Effector memory CD8-positive, alpha-beta T cell (primary cell): ENCODE data around the gene KCNJ2.
A peak's percentile ranks its signal among the peaks of the same experiment; 100 is the strongest.

ENCODE experiments used
- ATAC-seq: fragments of 150-1000 bp; cut with Tn5 transposase; replicated peaks from 2 replicates; pipeline ENCODE4 v1.10.0; 2021; ENCODE audit warnings: mild to moderate bottlenecking, moderate library complexity
- DNase-seq, 3 experiments: peaks; one replicate each; pipeline ENCODE4 v3.0.0; 2021
- H3K27ac Mint-ChIP-seq, 2 donors: one replicate each; pipeline ENCODE4 v1.8.0; 2022; ENCODE audit warnings: mild to moderate bottlenecking in 2 of 2, mixed read lengths in 2 of 2, moderate library complexity in 2 of 2
- H3K27me3 Mint-ChIP-seq, 2 donors: one replicate each; pipeline ENCODE4 v1.8.0; 2022; ENCODE audit warnings: mixed read lengths in 2 of 2
- H3K36me3 Mint-ChIP-seq: one replicate; pipeline ENCODE4 v1.8.0; 2022; ENCODE audit warnings: mild to moderate bottlenecking, moderate library complexity, mixed read lengths; ENCODE audit not compliant: insufficient read depth
- H3K4me1 Mint-ChIP-seq, 2 donors: one replicate each; pipeline ENCODE4 v1.8.0; 2022; ENCODE audit warnings: low read depth in 2 of 2, mixed read lengths in 2 of 2
- H3K4me3 Mint-ChIP-seq, 2 donors: one replicate each; pipeline ENCODE4 v1.8.0; 2022; ENCODE audit warnings: mild to moderate bottlenecking in 2 of 2, mixed read lengths in 2 of 2, moderate library complexity in 2 of 2
- H3K9me3 Mint-ChIP-seq, 2 donors: one replicate each; pipeline ENCODE4 v1.8.0; 2022; ENCODE audit warnings: mixed read lengths in 2 of 2

The KCNJ2 gene

DNA sequence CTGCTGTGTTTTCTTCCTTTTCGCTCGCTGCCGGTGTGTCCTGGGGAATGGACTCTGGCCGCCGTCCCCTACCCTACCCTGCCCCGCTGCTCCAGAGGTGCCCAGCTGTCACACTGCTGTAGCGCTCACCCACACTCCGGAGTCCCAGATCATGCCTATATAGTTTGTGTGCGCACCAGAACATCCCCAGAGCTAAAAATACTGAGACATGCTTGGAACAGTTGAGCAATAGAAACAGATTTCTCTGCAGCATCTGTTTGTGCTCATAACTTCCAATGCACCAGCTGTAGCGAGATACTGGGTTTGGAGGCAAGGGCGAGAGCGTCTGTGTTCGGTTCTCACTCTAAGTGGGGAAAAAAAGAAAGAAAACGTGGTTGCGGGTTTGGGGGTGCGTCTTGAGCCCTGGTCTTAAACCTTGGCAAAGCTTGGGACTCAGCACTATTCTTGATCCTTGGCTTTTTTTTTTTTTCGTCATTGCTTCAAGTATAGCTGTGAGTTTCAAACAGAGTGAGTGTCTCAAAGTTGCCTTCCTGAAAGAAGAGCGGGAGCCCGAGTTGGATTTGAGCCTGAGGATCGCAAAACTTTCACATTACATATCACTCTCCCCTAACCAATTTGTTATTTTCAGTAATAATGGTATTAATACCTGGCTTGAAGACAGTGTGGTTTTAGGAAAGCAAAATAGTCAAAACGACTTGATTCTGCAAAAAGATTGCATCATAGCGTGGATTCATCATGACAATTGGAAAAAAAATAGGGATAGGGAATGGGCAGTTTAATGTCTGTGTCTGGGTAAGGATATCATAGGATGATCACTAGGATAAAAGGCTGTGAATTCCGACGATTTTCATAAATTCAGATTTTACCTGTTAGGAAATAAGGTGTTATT lies 621 bp downstream of the KCNJ2 start:
- H3K36me3 Mint-ChIP-seq, result no peaks in the 10 kb centered on the region
- no peak for ATAC-seq
- H3K27ac Mint-ChIP-seq, result no peak overlapping the region
- peaks cover 0 to 3% of the 10 kb centered on the region in 2 donors for H3K9me3 Mint-ChIP-seq
- DNase-seq, result no peak
- peak overlapping the region; percentile 58 to 63 for H3K4me3 Mint-ChIP-seq
- peaks cover 8 to 9% of the 10 kb centered on the region in 2 donors for H3K4me1 Mint-ChIP-seq
- peaks cover 40 to 68% of the 10 kb centered on the region in 2 donors for H3K27me3 Mint-ChIP-seq

- DNase-seq (no peak), ATAC-seq (no peak)
- peaks cover 0 to 3% of the 10 kb centered on the region in 2 donors for H3K9me3 Mint-ChIP-seq
- H3K4me1 Mint-ChIP-seq, result peaks cover 8 to 9% of the 10 kb centered on the region in 2 donors
- H3K27ac Mint-ChIP-seq, result no peak overlapping the region
- peaks cover 37 to 67% of the 10 kb centered on the region in 2 donors for H3K27me3 Mint-ChIP-seq
- H3K36me3 Mint-ChIP-seq, result no peaks in the 10 kb centered on the region
- no peak overlapping the region for H3K4me3 Mint-ChIP-seq
These were observed 1.8 kb downstream of the KCNJ2 start for GRCh38 chr17:70171159-70171558.

DNA sequence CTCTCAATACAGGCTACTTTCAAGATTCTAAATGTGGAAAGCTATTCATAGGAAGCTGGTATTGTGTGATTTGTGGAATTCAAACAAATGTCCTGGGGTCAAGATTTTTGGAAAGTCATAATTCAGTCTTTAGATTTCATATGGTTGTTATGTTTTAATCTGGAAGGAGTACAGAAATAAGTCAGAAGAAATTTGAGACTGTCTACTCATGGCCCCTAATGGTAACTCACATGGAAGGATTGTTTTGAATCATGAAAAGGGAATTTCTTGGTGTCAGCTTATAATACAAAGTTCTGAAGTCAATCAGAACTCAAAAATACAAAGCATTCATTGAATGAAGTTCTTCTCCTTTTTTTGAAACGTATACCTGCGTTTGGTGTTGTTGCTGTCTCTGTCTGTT lies 3.1 kb downstream of the KCNJ2 start:
- Mint-ChIP-seq H3K4me3 (no peak overlapping the region), H3K9me3 (peaks cover 0 to 3% of the 10 kb centered on the region in 2 donors), H3K36me3 (no peaks in the 10 kb centered on the region), H3K4me1 (peaks cover 8 to 9% of the 10 kb centered on the region in 2 donors), H3K27me3 (peaks cover 32 to 54% of the 10 kb centered on the region in 2 donors), H3K27ac (no peak overlapping the region)
- DNase-seq (no peak), ATAC-seq (no peak)

GRCh38 chr17:70172923-70173322 lies 3.6 kb downstream of the KCNJ2 start:
- no peaks in the 10 kb centered on the region for H3K36me3 Mint-ChIP-seq
- ATAC-seq (no peak), DNase-seq (no peak)
- H3K27ac Mint-ChIP-seq, result no peak overlapping the region
- H3K27me3 Mint-ChIP-seq, result peaks cover 31 to 52% of the 10 kb centered on the region in 2 donors
- H3K4me3 Mint-ChIP-seq, result no peak overlapping the region
- H3K9me3 Mint-ChIP-seq, result peaks cover 0 to 3% of the 10 kb centered on the region in 2 donors
- peaks cover 8 to 9% of the 10 kb centered on the region in 2 donors for H3K4me1 Mint-ChIP-seq

GRCh38 chr17:70173681-70174080 lies 4.3 kb downstream of the KCNJ2 start:
- Mint-ChIP-seq H3K4me1 (peaks cover 3 to 5% of the 10 kb centered on the region in 2 donors), H3K27me3 (peaks cover 23 to 51% of the 10 kb centered on the region in 2 donors), H3K4me3 (no peak overlapping the region), H3K9me3 (peaks cover 0 to 7% of the 10 kb centered on the region in 2 donors), H3K36me3 (no peaks in the 10 kb centered on the region), H3K27ac (no peak overlapping the region)
- ATAC-seq, result no peak
- DNase-seq, result no peak

- peaks cover 0 to 8% of the 10 kb centered on the region in 2 donors for H3K27me3 Mint-ChIP-seq
- peaks cover 0 to 4% of the 10 kb centered on the region in 2 donors for H3K9me3 Mint-ChIP-seq
- no peak overlapping the region for H3K27ac Mint-ChIP-seq
- H3K36me3 Mint-ChIP-seq, result no peaks in the 10 kb centered on the region
- DNase-seq (no peak), ATAC-seq (no peak)
- H3K4me1 Mint-ChIP-seq, result no peaks in the 10 kb centered on the region
- H3K4me3 Mint-ChIP-seq, result no peak overlapping the region
These were observed 12.0 kb downstream of the KCNJ2 start for GRCh38 chr17:70181376-70181775.

DNA sequence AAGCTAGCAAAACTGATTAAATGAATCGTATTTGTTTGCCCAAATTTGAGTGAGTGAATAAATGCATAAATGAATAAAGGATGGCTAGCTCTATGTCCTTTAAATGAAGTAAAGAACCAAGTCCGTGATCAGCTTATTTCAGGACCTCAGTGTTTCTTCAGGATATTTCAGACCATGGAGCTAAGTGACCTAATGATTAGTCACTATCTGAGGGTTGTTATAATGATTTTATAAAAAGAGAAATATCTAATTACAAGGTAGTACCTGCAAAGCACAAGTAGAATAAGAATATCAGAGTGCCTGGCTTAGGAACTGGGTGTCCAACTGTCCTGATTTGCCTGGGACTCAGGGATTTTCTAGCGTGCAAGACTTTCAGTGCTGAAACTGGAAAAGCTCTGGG lies 12.5 kb downstream of the KCNJ2 start:
- peaks cover 0 to 8% of the 10 kb centered on the region in 2 donors for H3K27me3 Mint-ChIP-seq
- no peak overlapping the region for H3K27ac Mint-ChIP-seq
- no peak overlapping the region for H3K4me3 Mint-ChIP-seq
- H3K4me1 Mint-ChIP-seq, result no peaks in the 10 kb centered on the region
- no peak for DNase-seq
- H3K9me3 Mint-ChIP-seq, result peaks cover 0 to 4% of the 10 kb centered on the region in 2 donors
- H3K36me3 Mint-ChIP-seq, result no peaks in the 10 kb centered on the region
- ATAC-seq, result no peak

DNA sequence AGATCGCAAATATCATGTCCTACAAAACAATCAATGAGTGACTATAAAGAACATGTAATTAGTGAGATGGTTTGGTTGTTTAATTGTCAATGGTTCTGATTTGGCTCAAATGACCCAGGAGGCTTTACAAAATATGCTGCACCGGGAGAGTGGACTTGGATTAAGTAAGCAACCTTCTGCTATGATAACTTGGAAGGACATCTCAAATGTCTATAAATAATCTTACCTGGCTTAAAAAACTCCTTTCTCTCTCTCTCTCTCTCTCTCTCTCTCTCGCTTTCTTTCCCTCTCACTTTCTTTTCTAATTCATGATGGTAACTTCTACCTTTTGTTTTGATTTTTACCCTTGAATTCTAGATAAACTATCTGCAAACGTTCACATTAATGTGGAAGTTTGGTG lies 14.2 kb downstream of the KCNJ2 start:
- no peak for ATAC-seq

GRCh38 chr17:70184207-70184606 lies 14.9 kb downstream of the KCNJ2 start:
- Mint-ChIP-seq H3K27ac (no peak overlapping the region), H3K4me3 (no peak overlapping the region), H3K36me3 (no peaks in the 10 kb centered on the region), H3K9me3 (peaks cover 0 to 5% of the 10 kb centered on the region in 2 donors), H3K27me3 (no peaks in the 10 kb centered on the region), H3K4me1 (no peaks in the 10 kb centered on the region)
- ATAC-seq (no peak), DNase-seq (no peak)

More for the DNA sequence above, 14.2 kb downstream of the KCNJ2 start:
- no peaks in the 10 kb centered on the region for H3K27me3 Mint-ChIP-seq
- peaks cover 0 to 2% of the 10 kb centered on the region in 2 donors for H3K9me3 Mint-ChIP-seq
- no peaks in the 10 kb centered on the region for H3K4me1 Mint-ChIP-seq
- no peak overlapping the region for H3K4me3 Mint-ChIP-seq
- H3K27ac Mint-ChIP-seq, result no peak overlapping the region
- DNase-seq, result no peak
- H3K36me3 Mint-ChIP-seq, result no peaks in the 10 kb centered on the region

GRCh38 chr17:70184770-70185169 lies 15.4 kb downstream of the KCNJ2 start:
- H3K36me3 Mint-ChIP-seq, result no peaks in the 10 kb centered on the region

GRCh38 chr17:70185285-70185684 lies 16.0 kb downstream of the KCNJ2 start:
- no peaks in the 10 kb centered on the region for H3K36me3 Mint-ChIP-seq
- no peaks in the 10 kb centered on the region for H3K27me3 Mint-ChIP-seq
- no peak overlapping the region for H3K27ac Mint-ChIP-seq
- peaks cover 0 to 5% of the 10 kb centered on the region in 2 donors for H3K9me3 Mint-ChIP-seq
- no peak for DNase-seq
- ATAC-seq, result no peak
- H3K4me3 Mint-ChIP-seq, result no peak overlapping the region
- no peaks in the 10 kb centered on the region for H3K4me1 Mint-ChIP-seq

More at GRCh38 chr17:70184770-70185169, 15.4 kb downstream of the KCNJ2 start:
- H3K27ac Mint-ChIP-seq, result no peak overlapping the region
- H3K4me1 Mint-ChIP-seq, result no peaks in the 10 kb centered on the region
- DNase-seq (no peak), ATAC-seq (no peak)
- peaks cover 0 to 5% of the 10 kb centered on the region in 2 donors for H3K9me3 Mint-ChIP-seq
- no peaks in the 10 kb centered on the region for H3K27me3 Mint-ChIP-seq
- H3K4me3 Mint-ChIP-seq, result no peak overlapping the region

DNA sequence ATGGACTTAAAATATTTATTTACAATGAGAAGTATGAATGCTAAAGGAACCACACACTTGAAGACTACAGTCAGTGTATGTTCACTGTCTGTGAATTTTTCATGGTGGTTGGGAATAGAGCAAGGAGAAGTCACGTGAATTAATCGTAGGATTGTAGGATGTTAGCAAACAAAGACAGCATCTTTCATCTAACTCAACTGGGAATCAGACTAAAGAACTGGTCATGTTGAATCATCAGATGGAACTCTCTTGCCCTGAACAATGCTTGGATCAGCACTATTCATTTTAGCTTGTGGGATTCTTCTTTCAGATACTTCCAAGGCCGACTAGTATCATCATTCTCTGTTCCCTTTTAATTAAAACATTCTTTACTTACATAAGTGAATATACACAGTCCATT lies 18.1 kb downstream of the KCNJ2 start:
- Mint-ChIP-seq H3K36me3 (no peaks in the 10 kb centered on the region), H3K4me1 (no peaks in the 10 kb centered on the region), H3K9me3 (peaks cover 0 to 5% of the 10 kb centered on the region in 2 donors), H3K4me3 (no peak overlapping the region), H3K27ac (no peak overlapping the region), H3K27me3 (no peaks in the 10 kb centered on the region)
- ATAC-seq (no peak), DNase-seq (no peak)

- Mint-ChIP-seq H3K27ac (no peak overlapping the region), H3K9me3 (peaks cover 0 to 5% of the 10 kb centered on the region in 2 donors), H3K4me3 (no peak overlapping the region), H3K36me3 (no peaks in the 10 kb centered on the region), H3K27me3 (no peaks in the 10 kb centered on the region), H3K4me1 (no peaks in the 10 kb centered on the region)
- no peak for DNase-seq
- ATAC-seq, result no peak
These were observed 21.9 kb downstream of the KCNJ2 start for GRCh38 chr17:70190959-70191805.
